Body of pancreas (tissue), 4 donors: ENCODE measurements around the gene ZNF773.
"Not testable (repeated sequence)": the region's sequence is repeated elsewhere in the genome, so short reads cannot be mapped to it uniquely, and the experiment has no call there.

ENCODE experiments used
- CTCF ChIP-seq, 7 experiments: fragments of 450-650 bp in 4 of 7; fragments of 200-600 bp in 3 of 7; sonication (generic) in 3 of 7; IDR thresholded peaks; one replicate each; pipeline ENCODE4 v1.5.1; 2016 to 2019; ENCODE audit warnings: antibody characterized with exemption in 7 of 7
- POLR2A ChIP-seq, 3 donors: fragments of 450-650 bp; IDR thresholded peaks; one replicate each; pipeline ENCODE4 v1.6.1; 2016; ENCODE audit warnings: antibody characterized with exemption in 3 of 3, mild to moderate bottlenecking in 2 of 3

- not testable (repeated sequence) for TF ChIP-seq POLR2A, CTCF (IDR thresholded peaks at IDR 0.05)
These were observed 432 bp upstream of the ZNF773 start for GRCh38 chr19:57499332-57499679.
